Stimulated activated CD4-positive, alpha-beta T cell treated with anti-CD3 and anti-CD28 coated beads, Interleukin-2, amount 100 ng/mL, for 48 hours (primary cell): ENCODE measurements around the gene DSCAM.
"Not testable (repeated sequence)": the region's sequence is repeated elsewhere in the genome, so short reads cannot be mapped to it uniquely, and the experiment has no call there.

ENCODE experiments used
- DNase-seq, 2 donors: peaks; one replicate each; pipeline ENCODE4 v3.0.0-alpha.2; 2020

The DSCAM gene

GRCh38 chr21:40284409-40284808 is 562.5 kb downstream of the DSCAM start:
- no peak for DNase-seq

- DNase-seq, result no peak
Measured at GRCh38 chr21:40282912-40283886, 563.8 kb downstream of the DSCAM start.

- DNase-seq, result no peak
Measured at GRCh38 chr21:40278345-40278744, 568.6 kb downstream of the DSCAM start.

- no peak for DNase-seq
Measured at GRCh38 chr21:40276001-40276400, 571.0 kb downstream of the DSCAM start.

GRCh38 chr21:40272037-40272436 is 574.9 kb downstream of the DSCAM start:
- no peak for DNase-seq

GRCh38 chr21:40271164-40271563 is 575.8 kb downstream of the DSCAM start:
- no peak for DNase-seq

- no peak for DNase-seq
Measured at GRCh38 chr21:40270047-40270446, 576.9 kb downstream of the DSCAM start.

- DNase-seq, result no peak
Measured at GRCh38 chr21:40269239-40269638, 577.7 kb downstream of the DSCAM start.

- not testable (repeated sequence) for DNase-seq
Measured at GRCh38 chr21:40258456-40258855, 588.5 kb downstream of the DSCAM start.

- no peak for DNase-seq
Measured at GRCh38 chr21:40257342-40257741, 589.6 kb downstream of the DSCAM start.

- no peak for DNase-seq
Measured at GRCh38 chr21:40255518-40256444, 591.2 kb downstream of the DSCAM start.

GRCh38 chr21:40254540-40255465 is 592.2 kb downstream of the DSCAM start:
- no peak for DNase-seq

GRCh38 chr21:40253112-40253511 is 593.8 kb downstream of the DSCAM start:
- DNase-seq, result no peak

GRCh38 chr21:40250514-40251294 is 596.3 kb downstream of the DSCAM start:
- DNase-seq, result no peak

- DNase-seq, result no peak
Measured at GRCh38 chr21:40244981-40245380, 602.0 kb downstream of the DSCAM start.

- no peak for DNase-seq
Measured at GRCh38 chr21:40243685-40244084, 603.3 kb downstream of the DSCAM start.

- no peak for DNase-seq
Measured at GRCh38 chr21:40242586-40243265, 604.2 kb downstream of the DSCAM start.

- no peak for DNase-seq
Measured at GRCh38 chr21:40235528-40235927, 611.4 kb downstream of the DSCAM start.

GRCh38 chr21:40231979-40232378 is 615.0 kb downstream of the DSCAM start:
- no peak for DNase-seq

- DNase-seq, result no peak
Measured at GRCh38 chr21:40227096-40227495, 619.9 kb downstream of the DSCAM start.

- DNase-seq, result no peak
Measured at GRCh38 chr21:40215941-40216340, 631.0 kb downstream of the DSCAM start.
